SK-MEL-5 (cell line): ENCODE results near the gene CUL1. TPM values are rescaled to one million over a fixed set of nuclear protein-coding genes. Genes with fewer than 3 reads are reported as not detected.
"Not testable (repeated sequence)": the region's sequence is repeated elsewhere in the genome, so short reads cannot be mapped to it uniquely, and the experiment has no call there.

ENCODE experiments used
- DNase-seq: peaks from one replicate; pipeline ENCODE4 v3.0.0-alpha.2; 2016; ENCODE audit warnings: low read depth, low spot score
- in situ Hi-C: cut with HindIII; loops from 2 replicates; pipeline ENCODE4 v1.10.0; 2016; ENCODE audit warnings: low sequenced_read_pairs, high pct_unique_total_duplicates, low pct_unique_long_range_greater_than_20kb
- total RNA-seq: library from RNA; depleted of rRNA; stranded (reverse); fragments of >200 nt; shearing (Covaris generic); gene quantifications from 2 replicates; pipeline ENCODE4 v1.2.3, GENCODE V29; 2014

CUL1 gene
- total RNA-seq, 1 experiment from 2014 or later, result 68.6 TPM

- in situ Hi-C loops, result loop anchor here (10.0 kb wide), 1 partner anchor 144 kb away; no protein-coding TSS in a partner anchor
- DNase-seq, result no peak
These were observed 10.3 kb downstream of the CUL1 start for GRCh38 chr7:148709014-148709413.

- in situ Hi-C loops, DNase-seq: not testable (repeated sequence)
These were observed 11.7 kb downstream of the CUL1 start for GRCh38 chr7:148710426-148710825.

DNA sequence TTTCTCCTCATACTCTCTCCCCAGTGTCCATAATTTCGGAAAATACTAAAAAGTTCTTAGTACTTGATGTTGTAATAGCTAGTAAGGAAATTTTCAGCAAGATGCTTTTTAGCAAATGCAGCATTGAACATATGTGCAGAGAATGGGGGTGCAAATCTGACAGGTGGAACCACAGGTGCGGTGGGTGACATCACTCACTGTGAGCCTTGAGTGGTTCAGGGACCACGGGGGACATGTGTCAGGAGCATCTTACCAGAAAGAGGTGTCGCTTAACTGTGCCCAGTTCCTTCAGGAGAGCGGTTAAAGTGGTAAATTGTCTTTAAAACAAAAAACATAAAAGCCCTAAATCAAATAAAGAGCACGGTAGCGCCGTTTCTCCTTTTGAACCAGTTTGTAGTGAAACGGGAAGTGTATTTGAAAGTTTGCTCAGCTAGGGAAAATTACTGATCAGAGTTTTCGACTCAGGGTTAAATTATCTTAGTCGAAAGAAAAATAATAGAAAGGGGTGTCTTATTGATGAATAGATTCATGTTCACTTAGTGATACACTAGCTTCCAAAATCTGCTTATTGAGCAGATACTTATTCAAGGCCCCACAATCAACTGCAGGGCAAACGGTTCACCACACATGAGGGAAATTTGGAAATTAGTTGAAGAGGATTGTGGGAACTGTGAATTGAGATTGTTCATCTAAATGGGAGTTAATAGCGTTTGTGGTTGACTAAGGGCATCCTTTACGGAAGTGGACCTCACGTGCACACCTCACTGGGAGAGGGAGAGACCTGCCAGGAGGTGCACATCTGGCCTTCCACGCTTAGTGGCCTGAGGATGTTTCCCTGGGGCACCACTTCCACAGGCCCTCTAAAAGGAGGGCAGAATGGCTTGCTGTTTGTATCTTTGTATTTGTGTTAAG lies 12.7 kb downstream of the CUL1 start:
- in situ Hi-C loops, result no loop called here
- DNase-seq, result no peak

- in situ Hi-C loops, result no loop called here
- DNase-seq, result no peak
These were observed 14.1 kb downstream of the CUL1 start for GRCh38 chr7:148712678-148713329.

DNA sequence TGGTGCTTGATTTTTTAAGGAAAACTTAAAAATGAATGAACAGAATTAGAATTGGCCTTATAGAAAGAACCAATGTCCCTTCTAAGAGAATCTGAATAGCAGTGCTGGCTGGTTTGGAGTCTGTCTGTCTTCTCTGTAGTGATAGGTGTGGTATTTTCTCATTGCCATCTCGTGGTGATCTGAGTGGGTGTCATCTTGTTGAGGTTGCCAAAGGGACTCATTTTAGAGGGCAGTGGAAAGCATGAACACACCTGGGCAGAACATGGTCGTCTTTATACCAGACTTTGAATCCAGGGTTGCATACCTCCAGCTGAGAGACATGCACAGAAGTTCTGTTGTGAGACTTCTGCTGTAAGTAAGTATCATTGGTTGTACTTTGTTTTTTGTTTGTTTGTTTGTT lies 15.8 kb downstream of the CUL1 start:
- in situ Hi-C loops, result no loop called here
- DNase-seq, result no peak

DNA sequence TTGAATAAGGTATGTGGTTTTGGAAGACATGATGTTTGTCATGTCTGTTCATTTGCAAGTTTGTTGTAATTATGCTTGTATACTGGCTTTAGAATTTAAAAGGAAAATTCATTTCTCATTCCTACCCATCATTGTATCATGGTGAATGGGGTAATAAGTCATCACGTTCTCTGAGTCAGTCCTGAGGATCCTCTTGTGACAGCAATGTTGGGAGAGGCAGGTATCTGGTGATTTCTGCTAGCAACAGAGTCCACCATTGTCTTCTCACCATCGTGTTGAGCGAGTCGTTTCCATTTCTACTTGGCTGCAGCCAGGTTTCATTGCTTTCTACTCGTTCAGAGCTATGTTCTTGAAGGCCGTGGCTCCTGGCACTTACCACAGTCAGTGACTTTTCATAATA lies 16.3 kb downstream of the CUL1 start:
- in situ Hi-C loops, result no loop called here

GRCh38 chr7:148717266-148717793 lies 18.6 kb downstream of the CUL1 start:
- in situ Hi-C loops, result no loop called here
- DNase-seq, result no peak

More for the DNA sequence above, 16.3 kb downstream of the CUL1 start:
- DNase-seq, result peak; percentile 25

- DNase-seq, result no peak
- in situ Hi-C loops, result no loop called here
These were observed 19.7 kb downstream of the CUL1 start for GRCh38 chr7:148718431-148718830.

DNA sequence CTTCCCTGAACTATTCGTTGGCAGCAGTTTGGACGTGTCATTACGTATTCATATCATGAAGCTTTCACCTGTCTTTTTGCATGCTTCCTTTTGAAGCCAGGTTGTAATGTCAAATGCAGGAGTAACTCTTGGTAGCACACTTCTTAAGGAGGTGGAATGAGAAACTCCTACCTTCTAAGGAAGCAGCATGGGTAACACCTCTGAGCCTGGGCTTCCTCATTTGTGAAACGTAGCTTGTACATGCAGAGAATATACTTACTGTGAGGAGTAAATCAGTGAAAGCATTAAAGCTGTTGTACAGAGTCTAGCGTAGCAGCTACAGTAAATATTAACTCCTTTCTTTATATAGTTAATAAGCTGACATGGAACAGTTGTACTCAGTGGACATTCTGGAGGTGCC lies 21.1 kb downstream of the CUL1 start:
- no peak for DNase-seq
- in situ Hi-C loops, result no loop called here

GRCh38 chr7:148720472-148720871 lies 21.8 kb downstream of the CUL1 start:
- in situ Hi-C loops, result no loop called here
- no peak for DNase-seq

DNA sequence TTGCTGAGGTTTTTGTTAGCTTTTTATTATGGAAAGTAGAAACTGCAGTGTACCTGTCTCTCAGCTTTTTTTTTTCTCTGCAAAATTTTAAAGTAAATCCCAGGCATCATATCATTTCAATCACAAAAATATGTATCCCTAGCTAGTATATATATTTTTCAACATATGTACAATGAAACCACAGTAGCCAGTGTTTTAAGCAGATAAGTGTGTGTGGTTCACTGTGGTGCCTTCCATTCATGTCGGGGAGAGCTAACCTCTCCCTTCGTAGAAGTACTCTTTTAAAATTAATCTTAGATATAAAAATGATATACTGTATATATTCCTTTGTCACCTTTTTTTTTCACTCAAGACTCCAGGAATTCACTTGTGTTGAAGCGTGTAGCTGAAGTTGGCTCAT lies 22.7 kb downstream of the CUL1 start:
- DNase-seq, result no peak
- in situ Hi-C loops, result no loop called here

- peak; percentile 77 for DNase-seq
- in situ Hi-C loops, result no loop called here
These were observed 23.9 kb downstream of the CUL1 start for GRCh38 chr7:148722340-148723165.

DNA sequence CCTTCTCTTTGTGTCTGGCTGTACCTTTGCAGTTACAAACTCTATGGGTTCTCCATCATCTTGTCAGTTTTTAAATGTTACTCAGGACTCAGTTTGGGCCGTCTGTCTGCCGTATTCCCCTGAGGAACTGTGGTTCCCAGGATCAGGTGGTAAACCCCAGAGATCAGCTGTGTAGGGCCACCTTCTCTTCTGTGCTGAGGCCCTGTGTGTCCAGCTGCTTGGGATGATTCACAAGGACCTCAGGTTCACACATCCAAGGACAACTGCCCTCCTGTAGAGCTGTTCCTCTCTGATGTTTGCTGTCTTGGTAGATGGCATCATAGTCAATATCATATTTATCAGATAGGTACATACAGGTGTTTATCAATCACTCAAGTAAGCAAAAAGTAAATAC lies 24.5 kb downstream of the CUL1 start:
- in situ Hi-C loops, result no loop called here
- no peak for DNase-seq

GRCh38 chr7:148723846-148724245 lies 25.1 kb downstream of the CUL1 start:
- in situ Hi-C loops, result no loop called here
- no peak for DNase-seq

GRCh38 chr7:148726385-148726784 lies 27.7 kb downstream of the CUL1 start:
- in situ Hi-C loops, result no loop called here
- DNase-seq, result peak; percentile 25

DNA sequence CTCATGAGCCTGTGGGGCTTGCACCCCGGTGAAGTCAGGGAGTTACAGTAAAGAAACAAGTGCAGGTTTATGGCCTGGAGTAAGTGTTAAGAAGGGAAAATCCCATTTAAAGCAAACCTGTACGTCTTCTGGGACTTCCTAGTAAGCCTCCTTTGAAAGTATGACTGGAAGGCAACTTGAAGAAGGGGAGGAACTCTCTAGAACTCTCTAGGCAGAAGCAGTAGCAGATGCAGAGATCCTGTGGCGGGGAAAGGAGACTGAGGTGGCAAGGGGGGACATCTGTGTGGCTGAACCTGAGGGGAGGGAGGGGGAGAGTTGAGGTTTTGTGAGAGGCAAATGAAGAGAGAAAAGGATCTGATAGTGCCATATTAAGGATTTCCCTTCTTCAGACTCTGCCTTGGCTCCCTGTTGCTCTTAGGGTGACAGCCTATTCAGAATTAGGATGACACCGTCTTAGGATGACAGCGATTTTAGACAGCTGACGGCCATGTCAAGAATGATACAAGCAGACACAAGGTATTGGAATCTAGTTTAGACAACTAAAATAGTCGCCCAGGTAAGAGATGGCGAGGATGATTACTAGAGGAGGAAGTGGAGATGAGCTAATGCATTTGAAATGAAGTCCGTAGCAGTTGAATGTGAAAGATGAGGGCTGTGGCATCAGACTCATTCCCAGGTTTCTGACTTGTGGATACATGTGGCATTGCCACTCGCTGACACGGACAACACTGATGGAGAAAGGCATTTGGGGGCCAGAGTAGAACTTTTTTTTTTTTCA lies 29.0 kb downstream of the CUL1 start:
- in situ Hi-C loops, result no loop called here
- no peak for DNase-seq
